Muscle layer of colon (tissue), 2 donors: ENCODE data around the gene RASSF9.

ENCODE experiments used
- H3K27ac ChIP-seq: one replicate; pipeline ENCODE4 v1.7.0; 2013; ENCODE audit warnings: low read depth, mild to moderate bottlenecking, low read length, moderate library complexity
- H3K27me3 ChIP-seq, 2 donors: one replicate each; pipeline ENCODE4 v1.7.0; 2013; ENCODE audit warnings: low read length in 2 of 2, mild to moderate bottlenecking in 2 of 2; ENCODE audit not compliant: insufficient read depth in 2 of 2, control insufficient read depth in 1 of 2
- H3K36me3 ChIP-seq: one replicate; pipeline ENCODE4 v1.7.0; 2013; ENCODE audit warnings: mild to moderate bottlenecking, low read length; ENCODE audit not compliant: insufficient read depth
- H3K4me1 ChIP-seq: one replicate; pipeline ENCODE4 v1.7.0; 2013; ENCODE audit warnings: mild to moderate bottlenecking, low read length; ENCODE audit not compliant: insufficient read depth
- H3K4me3 ChIP-seq, 2 donors: one replicate each; pipeline ENCODE4 v1.7.0; 2013; ENCODE audit warnings: low read length in 2 of 2, low read depth in 1 of 2, mild to moderate bottlenecking in 1 of 2, moderate library complexity in 1 of 2
- H3K9ac ChIP-seq: one replicate; pipeline ENCODE4 v1.7.0; 2013; ENCODE audit warnings: low read length
- H3K9me3 ChIP-seq: one replicate; pipeline ENCODE4 v1.7.0; 2013; ENCODE audit warnings: mild to moderate bottlenecking, low read length
- donor health status: abdominal sarcoma.
- donor health status: Adenocarcinoma of cecum.

The RASSF9 gene

DNA sequence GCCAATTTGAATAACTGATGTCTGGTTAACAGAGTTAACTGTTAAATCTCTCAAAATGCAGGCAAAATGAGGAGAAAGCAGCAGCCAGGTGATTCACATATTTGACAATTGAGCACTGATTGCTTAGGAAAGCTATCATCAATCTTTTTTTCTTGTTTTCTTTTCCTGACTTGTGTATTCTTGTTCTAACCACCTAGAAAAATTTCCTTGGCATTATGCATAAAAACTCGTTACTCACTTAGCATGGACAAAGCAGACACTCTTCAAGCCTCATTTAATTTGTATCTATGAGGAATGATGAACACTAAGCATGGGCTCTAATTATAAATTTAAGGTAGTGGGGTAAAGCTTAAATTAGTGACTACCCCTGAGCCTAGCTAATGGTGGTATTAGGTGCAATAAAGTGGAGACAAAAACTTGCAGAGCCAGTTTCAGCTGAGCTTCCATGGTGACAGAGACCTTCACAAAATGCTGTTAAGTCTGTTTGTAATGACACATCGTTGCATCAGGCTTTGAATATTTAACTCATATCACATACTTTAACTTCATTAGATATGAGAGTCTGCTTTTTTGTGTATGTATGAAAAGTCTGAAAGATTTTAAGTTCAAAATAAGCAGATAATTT lies 52.0 kb downstream of the RASSF9 start:
- H3K9ac ChIP-seq = no peak overlapping the region
- no peaks in the 10 kb centered on the region for H3K27me3 ChIP-seq
- H3K36me3 ChIP-seq = no peaks in the 10 kb centered on the region
- H3K9me3 ChIP-seq = no peaks in the 10 kb centered on the region
- H3K4me1 ChIP-seq = no peaks in the 10 kb centered on the region
- H3K27ac ChIP-seq = no peak overlapping the region
- H3K4me3 ChIP-seq = no peak overlapping the region

GRCh38 chr12:85782711-85783110 lies 53.5 kb downstream of the RASSF9 start:
- no peaks in the 10 kb centered on the region for H3K9me3 ChIP-seq

GRCh38 chr12:85781766-85782165 lies 54.4 kb downstream of the RASSF9 start:
- Histone ChIP-seq H3K9me3 (no peaks in the 10 kb centered on the region), H3K4me1 (no peaks in the 10 kb centered on the region), H3K9ac (no peak overlapping the region), H3K36me3 (no peaks in the 10 kb centered on the region), H3K4me3 (no peak overlapping the region), H3K27ac (no peak overlapping the region), H3K27me3 (no peaks in the 10 kb centered on the region)

More at GRCh38 chr12:85782711-85783110, 53.5 kb downstream of the RASSF9 start:
- H3K27ac ChIP-seq = no peak overlapping the region
- no peak overlapping the region for H3K4me3 ChIP-seq
- H3K27me3 ChIP-seq = no peaks in the 10 kb centered on the region
- no peaks in the 10 kb centered on the region for H3K36me3 ChIP-seq
- no peak overlapping the region for H3K9ac ChIP-seq
- H3K4me1 ChIP-seq = no peaks in the 10 kb centered on the region

DNA sequence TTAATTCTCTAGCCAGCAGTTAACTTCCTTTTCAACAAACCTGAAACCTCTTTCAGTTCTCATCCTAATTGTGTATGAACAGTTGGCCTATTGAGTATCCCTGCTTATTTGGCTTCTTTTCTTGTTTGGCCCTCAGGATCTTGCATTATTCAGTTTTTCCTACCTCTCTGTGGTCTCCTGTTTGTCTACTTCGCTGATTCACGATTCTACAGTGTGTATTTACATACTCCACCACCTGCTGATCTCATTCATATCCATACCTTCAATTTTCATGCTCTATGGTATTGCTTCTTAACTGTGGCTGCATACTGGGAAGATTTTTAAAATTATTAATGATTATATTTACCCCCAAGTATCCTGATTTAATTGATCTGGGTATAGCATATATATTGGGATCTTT lies 56.4 kb downstream of the RASSF9 start:
- no peaks in the 10 kb centered on the region for H3K9me3 ChIP-seq

GRCh38 chr12:85775091-85775490 lies 61.1 kb downstream of the RASSF9 start:
- Histone ChIP-seq H3K36me3 (no peaks in the 10 kb centered on the region), H3K27me3 (no peaks in the 10 kb centered on the region), H3K9ac (no peak overlapping the region), H3K4me3 (no peak overlapping the region), H3K27ac (no peak overlapping the region), H3K4me1 (no peaks in the 10 kb centered on the region), H3K9me3 (no peaks in the 10 kb centered on the region)

More for the DNA sequence above, 56.4 kb downstream of the RASSF9 start:
- H3K9ac ChIP-seq = no peak overlapping the region
- H3K36me3 ChIP-seq = no peaks in the 10 kb centered on the region
- H3K27ac ChIP-seq = no peak overlapping the region
- H3K4me1 ChIP-seq = no peaks in the 10 kb centered on the region
- H3K4me3 ChIP-seq = no peak overlapping the region
- no peaks in the 10 kb centered on the region for H3K27me3 ChIP-seq

GRCh38 chr12:85765453-85765869 lies 70.7 kb downstream of the RASSF9 start:
- no peaks in the 10 kb centered on the region for H3K27me3 ChIP-seq
- H3K36me3 ChIP-seq = no peaks in the 10 kb centered on the region

DNA sequence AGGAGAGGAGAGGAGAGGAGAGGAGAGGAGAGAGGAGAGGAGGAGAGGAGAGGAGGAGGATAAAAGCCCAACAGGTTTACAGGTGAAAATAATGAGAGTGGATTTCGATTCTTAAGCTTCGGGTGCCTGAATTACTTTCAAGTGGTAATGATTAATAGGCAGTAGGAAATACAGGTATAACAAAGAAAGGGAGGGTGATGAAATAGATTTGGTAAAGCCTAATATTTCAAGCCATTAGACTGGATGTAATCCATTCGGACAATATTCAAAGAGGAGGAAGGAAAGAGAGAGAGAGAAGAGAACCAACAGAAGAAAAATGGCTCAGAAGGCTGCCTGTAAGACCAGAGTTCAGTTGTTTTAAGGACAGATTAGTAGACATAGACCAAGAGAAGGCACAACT lies 76.6 kb downstream of the RASSF9 start:
- H3K9me3 ChIP-seq = no peaks in the 10 kb centered on the region
- no peaks in the 10 kb centered on the region for H3K4me1 ChIP-seq
- no peaks in the 10 kb centered on the region for H3K36me3 ChIP-seq
- no peaks in the 10 kb centered on the region for H3K27me3 ChIP-seq
- no peak overlapping the region for H3K9ac ChIP-seq
- H3K27ac ChIP-seq = no peak overlapping the region
- H3K4me3 ChIP-seq = no peak overlapping the region

More at GRCh38 chr12:85765453-85765869, 70.7 kb downstream of the RASSF9 start:
- Histone ChIP-seq H3K4me1 (no peaks in the 10 kb centered on the region), H3K9me3 (no peaks in the 10 kb centered on the region), H3K4me3 (no peak overlapping the region), H3K9ac (no peak overlapping the region), H3K27ac (no peak overlapping the region)

GRCh38 chr12:85759091-85759490 lies 77.1 kb downstream of the RASSF9 start:
- Histone ChIP-seq H3K9me3 (no peaks in the 10 kb centered on the region), H3K4me3 (no peak overlapping the region), H3K27me3 (no peaks in the 10 kb centered on the region), H3K27ac (no peak overlapping the region), H3K9ac (no peak overlapping the region), H3K36me3 (no peaks in the 10 kb centered on the region), H3K4me1 (no peaks in the 10 kb centered on the region)

GRCh38 chr12:85755760-85756159 lies 80.4 kb downstream of the RASSF9 start:
- Histone ChIP-seq H3K4me3 (no peak overlapping the region), H3K27me3 (no peaks in the 10 kb centered on the region), H3K36me3 (no peaks in the 10 kb centered on the region), H3K9ac (no peak overlapping the region), H3K4me1 (no peaks in the 10 kb centered on the region), H3K27ac (no peak overlapping the region), H3K9me3 (no peaks in the 10 kb centered on the region)
